GM12878 (cell line): ENCODE data around the gene MGRN1.

Experiments
- CHD2 ChIP-seq: IDR thresholded peaks from 2 replicates; pipeline ENCODE4 v1.6.1; 2011; ENCODE audit warnings: low read depth, low read length, improper control_type of control experiment, borderline replicate concordance
- E2F4 ChIP-seq: IDR thresholded peaks from 2 replicates; pipeline ENCODE4 v1.6.1; 2012; ENCODE audit warnings: low read depth, low read length, improper control_type of control experiment
- EP300 ChIP-seq, 2 experiments: fragments of 150-350 bp in 1 of 2; IDR thresholded peaks; 2 replicates each; pipeline ENCODE4 v1.6.1; 2011 to 2012; ENCODE audit warnings: low read depth in 2 of 2, low read length in 2 of 2, borderline replicate concordance in 1 of 2, improper control_type of control experiment in 1 of 2, inconsistent platforms in 1 of 2; ENCODE audit not compliant: control insufficient read depth in 1 of 2
- GABPA ChIP-seq: IDR thresholded peaks from 2 replicates; pipeline ENCODE4 v1.6.1; 2014; ENCODE audit warnings: antibody characterized with exemption, low read depth, mild to moderate bottlenecking, inconsistent platforms
- POLR2A ChIP-seq: IDR thresholded peaks from 2 replicates; pipeline ENCODE4 v1.6.1; 2011; ENCODE audit warnings: low read depth, mild to moderate bottlenecking, low read length
- POLR2AphosphoS2 ChIP-seq: IDR thresholded peaks from 2 replicates; pipeline ENCODE4 v1.6.1; 2011; ENCODE audit warnings: low read depth, mild to moderate bottlenecking, low read length, improper control_type of control experiment, moderate library complexity
- RFX5 ChIP-seq: IDR thresholded peaks from 2 replicates; pipeline ENCODE4 v1.6.1; 2011; ENCODE audit warnings: low read depth, low read length, improper control_type of control experiment
- USF2 ChIP-seq: IDR thresholded peaks from 2 replicates; pipeline ENCODE4 v1.6.1; 2011; ENCODE audit warnings: low read depth, low read length, improper control_type of control experiment, borderline replicate concordance
- YBX1 ChIP-seq: fragments of 450-650 bp; IDR thresholded peaks from 2 replicates; pipeline ENCODE4 v1.6.1; 2016; ENCODE audit warnings: antibody characterized with exemption
- ZBTB33 ChIP-seq: fragments of 450-650 bp; IDR thresholded peaks from 2 replicates; pipeline ENCODE4 v1.6.1; 2017; ENCODE audit warnings: mild to moderate bottlenecking
- ZZZ3 ChIP-seq: IDR thresholded peaks from 2 replicates; pipeline ENCODE4 v1.6.1; 2011; ENCODE audit warnings: low read depth; ENCODE audit not compliant: control insufficient read depth, insufficient read length
- TF ChIP-seq, protein P1 (sequence below), 3 experiments: IDR thresholded peaks in 2 of 3; conservative IDR thresholded peaks in 1 of 3; 2 replicates each; pipeline ENCODE4 v1.5.1; 2011; ENCODE audit warnings: low read depth in 3 of 3, low read length in 3 of 3, mild to moderate bottlenecking in 3 of 3, control low read depth in 2 of 3, moderate library complexity in 2 of 3, inconsistent platforms in 1 of 3, mixed read lengths in 1 of 3; ENCODE audit not compliant: control insufficient read depth in 2 of 3, insufficient read depth in 1 of 3; ENCODE audit errors: extremely low read depth in 1 of 3
- TF ChIP-seq, protein P2 (sequence below): fragments of 450-650 bp; IDR thresholded peaks from 2 replicates; pipeline ENCODE4 v1.6.1; 2016; ENCODE audit warnings: mild to moderate bottlenecking

DNA sequence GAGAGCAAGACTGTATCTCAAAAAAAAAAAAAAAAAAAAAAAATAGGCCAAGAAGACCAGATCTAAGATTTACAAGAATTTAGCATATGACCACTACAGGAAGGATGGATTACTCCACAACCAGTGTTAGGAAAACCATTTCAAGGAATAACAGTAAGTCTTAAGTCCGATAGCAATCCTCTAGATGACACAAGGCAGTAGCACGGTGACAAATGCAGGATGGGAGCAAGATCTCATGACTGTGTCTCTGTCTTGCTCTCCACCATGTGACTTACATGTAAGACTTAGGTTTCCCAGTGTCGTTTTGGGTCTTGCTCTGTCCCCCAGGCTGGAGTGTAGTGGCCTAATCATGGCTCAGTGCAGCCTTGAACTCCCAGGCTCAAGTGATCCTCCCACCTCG lies 40.7 kb upstream of the MGRN1 start:
- TF ChIP-seq POLR2A (no peak), EP300 (IDR thresholded peaks at IDR 0.05; ENCODE audit: borderline replicate concordance in 1 of 2, control insufficient read depth in 1 of 2, low read depth in 2 of 2, low read length in 2 of 2) (no peak), USF2 (no peak), ZZZ3 (no peak), E2F4 (no peak), GABPA (no peak), POLR2AphosphoS2 (no peak), YBX1 (no peak), RFX5 (no peak), CHD2 (no peak), ZBTB33 (no peak)
- TF ChIP-seq, protein P1, sequence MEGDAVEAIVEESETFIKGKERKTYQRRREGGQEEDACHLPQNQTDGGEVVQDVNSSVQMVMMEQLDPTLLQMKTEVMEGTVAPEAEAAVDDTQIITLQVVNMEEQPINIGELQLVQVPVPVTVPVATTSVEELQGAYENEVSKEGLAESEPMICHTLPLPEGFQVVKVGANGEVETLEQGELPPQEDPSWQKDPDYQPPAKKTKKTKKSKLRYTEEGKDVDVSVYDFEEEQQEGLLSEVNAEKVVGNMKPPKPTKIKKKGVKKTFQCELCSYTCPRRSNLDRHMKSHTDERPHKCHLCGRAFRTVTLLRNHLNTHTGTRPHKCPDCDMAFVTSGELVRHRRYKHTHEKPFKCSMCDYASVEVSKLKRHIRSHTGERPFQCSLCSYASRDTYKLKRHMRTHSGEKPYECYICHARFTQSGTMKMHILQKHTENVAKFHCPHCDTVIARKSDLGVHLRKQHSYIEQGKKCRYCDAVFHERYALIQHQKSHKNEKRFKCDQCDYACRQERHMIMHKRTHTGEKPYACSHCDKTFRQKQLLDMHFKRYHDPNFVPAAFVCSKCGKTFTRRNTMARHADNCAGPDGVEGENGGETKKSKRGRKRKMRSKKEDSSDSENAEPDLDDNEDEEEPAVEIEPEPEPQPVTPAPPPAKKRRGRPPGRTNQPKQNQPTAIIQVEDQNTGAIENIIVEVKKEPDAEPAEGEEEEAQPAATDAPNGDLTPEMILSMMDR (IDR thresholded peaks at IDR 0.05 in 2 of 3, conservative IDR thresholded peaks at IDR 0.05 in 1 of 3; ENCODE audit: control insufficient read depth in 2 of 3, extremely low read depth in 1 of 3, insufficient read depth in 1 of 3, low read depth in 3 of 3, low read length in 3 of 3) = no peak
- TF ChIP-seq, protein P2, sequence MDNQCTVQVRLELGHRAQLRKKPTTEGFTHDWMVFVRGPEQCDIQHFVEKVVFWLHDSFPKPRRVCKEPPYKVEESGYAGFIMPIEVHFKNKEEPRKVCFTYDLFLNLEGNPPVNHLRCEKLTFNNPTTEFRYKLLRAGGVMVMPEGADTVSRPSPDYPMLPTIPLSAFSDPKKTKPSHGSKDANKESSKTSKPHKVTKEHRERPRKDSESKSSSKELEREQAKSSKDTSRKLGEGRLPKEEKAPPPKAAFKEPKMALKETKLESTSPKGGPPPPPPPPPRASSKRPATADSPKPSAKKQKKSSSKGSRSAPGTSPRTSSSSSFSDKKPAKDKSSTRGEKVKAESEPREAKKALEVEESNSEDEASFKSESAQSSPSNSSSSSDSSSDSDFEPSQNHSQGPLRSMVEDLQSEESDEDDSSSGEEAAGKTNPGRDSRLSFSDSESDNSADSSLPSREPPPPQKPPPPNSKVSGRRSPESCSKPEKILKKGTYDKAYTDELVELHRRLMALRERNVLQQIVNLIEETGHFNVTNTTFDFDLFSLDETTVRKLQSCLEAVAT = no peak
